HG03108 (cell line): ENCODE measurements around the gene RHBDD2.
"Not testable (repeated sequence)": the region's sequence is repeated elsewhere in the genome, so short reads cannot be mapped to it uniquely, and the experiment has no call there.

Experiments used
- ATAC-seq: cut with Tn5 transposase; IDR thresholded peaks from one replicate; pipeline ENCODE4 v1.9.1; 2021; ENCODE audit warnings: moderate library complexity; ENCODE audit not compliant: unreplicated experiment

The RHBDD2 gene

DNA sequence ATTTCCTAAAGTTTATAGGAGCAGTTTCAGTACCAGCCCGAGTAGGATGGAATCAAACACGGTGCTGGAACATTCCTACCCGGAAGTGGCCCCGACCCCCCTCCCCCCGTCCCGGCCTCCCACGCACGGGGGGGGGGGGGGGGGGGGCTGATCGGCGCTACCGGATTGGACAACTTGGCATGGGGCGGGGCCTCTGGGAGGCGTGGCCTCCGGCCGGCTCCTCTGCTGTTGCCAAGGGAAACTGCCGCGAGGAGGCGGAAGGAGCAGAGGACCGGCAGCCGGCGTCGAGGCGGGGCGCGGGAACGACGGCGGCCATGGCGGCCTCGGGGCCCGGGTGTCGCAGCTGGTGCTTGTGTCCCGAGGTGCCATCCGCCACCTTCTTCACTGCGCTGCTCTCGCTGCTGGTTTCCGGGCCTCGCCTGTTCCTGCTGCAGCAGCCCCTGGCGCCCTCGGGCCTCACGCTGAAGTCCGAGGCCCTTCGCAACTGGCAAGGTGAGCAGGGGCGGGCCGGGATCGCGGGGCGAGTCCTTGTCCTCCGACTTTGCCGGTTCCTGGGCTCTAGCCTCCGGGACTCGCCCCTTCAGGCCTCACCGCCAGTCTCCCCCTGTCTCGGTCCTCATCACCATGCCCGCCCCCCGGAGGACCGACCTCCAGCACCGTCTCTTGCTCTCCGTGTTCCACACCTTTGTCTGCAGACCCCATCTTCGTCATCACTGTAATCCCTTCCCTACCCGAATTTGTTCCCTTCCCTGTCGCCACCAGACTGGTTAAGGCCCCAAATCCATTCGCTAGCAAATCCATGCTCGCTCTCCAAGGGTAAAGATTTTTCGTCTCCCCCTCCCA is at the start of gene RHBDD2:
RHBDD2 (plus strand) TSS at position 266 of the 843 bp plus-strand sequence; CDS start at position 315, 49 bp downstream.
- peak; percentile 88 for ATAC-seq

GRCh38 chr7:75829656-75830055 is 49.2 kb upstream of the RHBDD2 start:
- ATAC-seq = not testable (repeated sequence)

GRCh38 chr7:75830978-75831377 is 47.9 kb upstream of the RHBDD2 start:
- ATAC-seq = no peak

DNA sequence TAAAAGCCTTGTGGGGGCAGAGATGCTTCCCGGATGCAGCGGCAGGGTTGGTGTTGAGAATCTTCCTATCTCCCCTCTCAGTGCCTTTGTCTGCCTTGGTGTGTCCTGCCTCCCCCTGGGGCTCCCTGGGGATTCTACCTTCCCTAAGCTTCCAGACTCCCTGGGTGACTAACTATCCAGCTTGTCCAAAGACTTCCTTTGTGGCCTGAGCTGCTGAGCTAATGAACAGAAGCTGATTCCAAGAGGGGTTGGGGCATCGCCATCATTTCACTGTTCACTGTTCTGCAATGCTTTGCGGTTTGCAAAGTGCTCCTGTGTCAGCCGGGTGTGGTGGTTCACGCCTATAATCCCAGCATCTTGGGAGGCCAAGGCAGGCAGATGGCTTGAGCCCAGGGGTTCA is 45.2 kb upstream of the RHBDD2 start:
- ATAC-seq = not testable (repeated sequence)

- ATAC-seq = no peak
Measured at GRCh38 chr7:75835688-75836285, 43.0 kb upstream of the RHBDD2 start.

DNA sequence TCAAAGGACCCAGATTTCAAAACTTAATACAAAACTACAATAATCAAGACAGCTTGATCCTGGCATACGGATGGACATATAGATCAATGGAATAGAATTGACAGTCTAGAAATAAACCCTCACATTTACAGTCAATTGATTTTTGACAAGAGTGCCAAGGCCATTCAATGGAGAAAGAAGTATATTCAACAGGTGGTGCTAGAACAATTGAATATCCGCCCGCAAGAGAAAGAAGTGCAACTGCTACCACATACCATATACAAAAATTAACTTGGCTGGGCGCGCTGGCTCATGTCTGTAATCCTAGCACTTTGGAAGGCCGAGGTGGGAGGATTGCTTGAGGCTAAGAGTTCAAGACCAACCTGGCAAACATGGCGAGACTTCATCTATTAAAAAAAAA is 42.0 kb upstream of the RHBDD2 start:
- no peak for ATAC-seq

DNA sequence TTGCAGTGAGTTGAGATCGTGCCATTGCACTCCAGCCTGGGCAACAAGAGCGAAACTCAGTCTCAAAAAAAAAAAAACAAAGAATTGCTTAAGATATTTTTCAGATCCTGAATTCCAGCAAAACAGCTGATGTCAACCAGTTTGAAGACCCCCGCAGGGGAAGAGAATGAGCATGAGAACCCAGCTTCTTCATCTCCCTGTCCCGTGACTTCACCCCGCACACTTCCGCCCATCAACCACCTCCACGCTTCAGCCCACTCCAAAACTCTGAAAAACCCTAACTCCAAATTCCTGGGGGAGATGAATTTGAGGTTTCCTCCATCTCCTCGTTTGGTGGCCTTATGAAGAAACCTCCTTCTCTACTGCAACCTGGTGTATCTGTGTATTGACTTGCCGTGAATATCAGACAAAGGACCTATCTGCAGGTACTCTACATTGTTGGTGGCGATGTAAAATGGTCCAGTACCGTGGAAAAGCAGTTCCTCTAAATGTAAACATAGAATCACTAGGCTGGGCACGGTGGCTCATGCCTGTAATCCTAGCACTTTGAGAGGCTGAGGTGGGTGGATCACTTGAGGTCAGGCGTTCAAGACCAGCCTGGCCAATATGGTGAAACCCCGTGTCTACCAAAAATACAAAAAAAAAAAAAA is 40.4 kb upstream of the RHBDD2 start:
- ATAC-seq = not testable (repeated sequence)

GRCh38 chr7:75840029-75840428 is 38.8 kb upstream of the RHBDD2 start:
- ATAC-seq = no peak

GRCh38 chr7:75842836-75843446 is 35.9 kb upstream of the RHBDD2 start:
- peak; percentile 81 for ATAC-seq

DNA sequence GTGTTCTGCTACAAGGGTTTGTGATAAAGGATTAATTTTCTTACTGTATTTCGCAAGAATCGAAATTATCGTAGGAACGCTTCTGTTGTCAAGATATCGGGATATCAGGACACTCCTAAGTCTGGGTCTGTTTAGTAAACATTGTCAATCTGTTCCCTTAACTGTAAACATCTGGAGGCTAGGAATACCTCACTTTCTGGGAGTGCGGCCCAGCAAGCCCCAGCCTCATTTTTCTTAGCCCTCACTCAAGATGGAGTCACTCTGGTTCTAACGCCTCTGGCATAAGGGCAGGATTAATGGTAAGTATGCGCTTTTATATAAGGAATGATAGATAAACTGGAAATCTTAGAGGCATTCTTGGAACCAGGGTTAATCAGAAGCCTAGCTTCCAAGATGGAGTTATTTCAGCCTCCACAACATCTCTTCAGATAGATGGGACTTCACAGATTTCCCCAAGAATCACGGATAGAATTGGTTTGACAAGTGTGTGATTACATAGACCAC is 35.2 kb upstream of the RHBDD2 start:
- ATAC-seq = no peak

- no peak for ATAC-seq
Measured at GRCh38 chr7:75844158-75844557, 34.7 kb upstream of the RHBDD2 start.

- not testable (repeated sequence) for ATAC-seq
Measured at GRCh38 chr7:75845132-75845531, 33.7 kb upstream of the RHBDD2 start.

DNA sequence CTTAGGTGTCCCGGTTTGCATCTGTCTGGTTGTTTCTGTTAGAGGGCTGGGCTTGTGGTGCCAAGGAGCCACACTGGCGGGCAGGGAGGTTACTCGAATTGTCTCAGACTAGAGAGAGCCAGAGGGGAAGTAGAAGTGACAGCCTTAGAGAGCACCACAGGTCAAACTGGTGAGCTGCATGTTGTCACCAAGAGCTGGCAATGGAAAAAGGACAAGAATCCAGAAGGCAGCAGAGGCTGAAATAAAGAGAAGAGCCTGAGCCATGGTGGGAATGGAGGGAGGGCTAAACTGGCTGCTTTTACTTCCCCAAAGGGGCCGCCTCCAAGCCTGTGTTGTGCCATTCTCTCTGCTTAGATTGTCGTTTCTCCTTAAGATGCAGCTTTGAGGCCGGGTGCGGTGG is 31.1 kb upstream of the RHBDD2 start:
- no peak for ATAC-seq

GRCh38 chr7:75849573-75849972 is 29.3 kb upstream of the RHBDD2 start:
- ATAC-seq = no peak

DNA sequence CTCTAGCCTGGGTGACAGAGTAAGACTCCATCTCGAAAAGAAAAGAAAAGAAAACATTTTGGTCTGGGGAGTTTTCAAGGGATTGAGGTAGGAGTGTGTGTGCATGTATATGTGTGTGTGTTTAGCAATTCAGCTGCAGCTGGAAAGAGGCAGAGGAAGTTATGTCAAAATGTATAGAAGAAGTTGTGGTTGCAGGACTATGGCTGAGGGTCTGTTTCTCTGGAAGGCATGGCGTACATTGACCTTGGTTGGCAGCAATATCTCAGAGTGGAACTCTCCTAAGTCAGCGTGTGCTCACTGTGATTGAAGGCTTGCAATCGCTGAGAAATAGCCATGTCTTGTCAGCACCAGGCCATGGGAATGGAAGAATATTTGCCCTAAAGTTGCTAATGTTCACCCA is 28.6 kb upstream of the RHBDD2 start:
- ATAC-seq = no peak

DNA sequence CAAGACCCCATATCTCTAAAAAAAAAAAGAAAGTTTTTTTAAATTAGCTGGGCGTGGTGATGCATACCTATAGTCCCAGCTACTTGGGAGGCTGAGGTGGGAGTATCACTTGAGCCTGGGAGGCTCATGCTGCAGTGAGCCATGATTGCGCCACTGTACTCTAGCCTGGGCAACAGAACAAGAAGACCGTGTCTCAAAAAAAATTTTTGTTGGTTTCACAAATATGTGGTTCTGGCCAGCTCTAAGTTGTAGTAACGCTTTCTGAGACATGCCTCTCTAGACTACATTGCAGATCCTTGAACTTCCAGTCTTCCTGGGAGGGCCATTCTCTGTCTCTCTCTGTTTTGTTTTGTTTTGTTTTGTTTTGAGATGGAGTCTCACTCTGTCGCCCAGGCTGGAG is 24.6 kb upstream of the RHBDD2 start:
- ATAC-seq = no peak

DNA sequence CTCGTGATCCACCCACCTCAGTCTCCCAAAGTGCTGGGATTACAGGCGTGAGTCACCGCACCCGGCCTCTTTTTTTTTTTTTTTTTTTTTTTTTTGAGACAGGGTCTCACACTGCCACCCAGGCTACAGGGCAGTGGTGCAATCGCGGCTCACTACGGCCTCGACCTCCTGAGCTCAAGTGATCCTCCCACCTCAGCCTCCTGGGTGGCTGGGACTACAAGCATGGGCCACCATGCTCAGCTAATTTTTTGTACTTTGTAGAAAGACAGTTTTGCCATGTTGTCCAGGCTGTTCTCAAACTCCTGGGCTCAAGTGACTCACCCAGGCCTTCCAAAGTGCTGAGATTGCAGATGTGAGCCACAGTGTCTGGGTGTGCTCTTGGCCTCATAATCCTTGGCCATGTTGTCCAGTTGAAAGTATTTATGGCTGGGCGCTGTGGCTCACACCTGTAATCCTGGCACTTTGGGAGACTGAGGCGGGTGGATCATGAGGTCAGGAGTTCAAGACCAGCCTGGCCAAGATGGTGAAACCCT is 24.0 kb upstream of the RHBDD2 start:
- ATAC-seq = not testable (repeated sequence)

- no peak for ATAC-seq
Measured at GRCh38 chr7:75856536-75856935, 22.3 kb upstream of the RHBDD2 start.

DNA sequence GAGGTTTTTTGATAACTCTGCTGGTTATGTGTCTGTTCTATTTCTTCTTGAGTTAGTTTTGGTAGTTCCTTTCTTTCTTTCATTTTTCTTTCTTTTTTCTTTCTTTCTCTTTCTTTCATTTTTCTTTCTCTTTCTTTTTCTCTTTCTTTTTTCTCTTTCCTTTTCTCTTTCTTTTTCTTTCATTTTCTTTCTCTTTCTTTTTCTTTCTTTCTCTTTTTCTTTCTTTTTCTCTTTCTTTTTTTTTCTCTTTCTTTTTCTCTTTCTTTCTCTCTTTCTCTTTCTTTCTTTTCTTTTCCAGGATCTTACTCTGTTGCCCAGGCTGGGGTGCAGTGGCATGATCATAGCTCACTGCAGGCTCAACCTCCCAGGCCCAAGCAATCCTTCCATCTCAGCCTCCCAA is 20.4 kb upstream of the RHBDD2 start:
- ATAC-seq = no peak

GRCh38 chr7:75861636-75862035 is 17.2 kb upstream of the RHBDD2 start:
- no peak for ATAC-seq

GRCh38 chr7:75864251-75864650 is 14.6 kb upstream of the RHBDD2 start:
- ATAC-seq = not testable (repeated sequence)
